Breast epithelium (tissue), 4 donors: ENCODE data around the gene RTCA. TPM values are rescaled to one million over a fixed set of nuclear protein-coding genes. Genes with fewer than 3 reads are reported as not detected.
"Not testable (repeated sequence)": the region's sequence is repeated elsewhere in the genome, so short reads cannot be mapped to it uniquely, and the experiment has no call there.

ENCODE experiments used
- DNase-seq, 2 donors: peaks; one replicate each; pipeline ENCODE4 v3.0.0-alpha.2; 2019; ENCODE audit warnings: low spot score in 2 of 2
- H3K27ac ChIP-seq, 2 donors: fragments of 200-600 bp; sonication (generic) in 1 of 2; one replicate each; pipeline ENCODE4 v1.5.1; 2016 to 2019; ENCODE audit warnings: mild to moderate bottlenecking in 1 of 2
- H3K27me3 ChIP-seq, 2 donors: fragments of 200-600 bp; sonication (generic) in 1 of 2; one replicate each; pipeline versions ENCODE4 v1.5.1 to v1.6.0; 2017 to 2019; ENCODE audit warnings: control low read depth in 1 of 2, mild to moderate bottlenecking in 1 of 2
- H3K36me3 ChIP-seq: fragments of 200-600 bp; one replicate; pipeline ENCODE4 v1.5.1; 2019
- H3K4me1 ChIP-seq, 2 donors: fragments of 200-600 bp; sonication (generic); one replicate each; pipeline ENCODE4 v1.5.1; 2016 to 2019; ENCODE audit warnings: control low read depth in 1 of 2
- H3K4me3 ChIP-seq, 3 donors: fragments of 200-600 bp; sonication (generic); 1 replicate in 2 of 3; 2 replicates in 1 of 3; pipeline ENCODE4 v1.5.1; 2016 to 2019; ENCODE audit warnings: mild to moderate bottlenecking in 3 of 3, moderate library complexity in 2 of 3
- H3K9me3 ChIP-seq, 2 donors: fragments of 200-600 bp; sonication (generic) in 1 of 2; one replicate each; pipeline ENCODE4 v1.5.1; 2016 to 2019; ENCODE audit warnings: control low read depth in 1 of 2
- CTCF ChIP-seq, 3 donors: fragments of 450-650 bp; IDR thresholded peaks; one replicate each; pipeline ENCODE4 v1.5.1; 2016 to 2017; ENCODE audit warnings: antibody characterized with exemption in 3 of 3, mild to moderate bottlenecking in 3 of 3, moderate library complexity in 3 of 3
- POLR2A ChIP-seq: fragments of 450-650 bp; IDR thresholded peaks from one replicate; pipeline ENCODE4 v1.6.1; 2016; ENCODE audit warnings: antibody characterized with exemption, mild to moderate bottlenecking, moderate library complexity
- POLR2AphosphoS5 ChIP-seq, 3 donors: sonication (generic); formaldehyde crosslinking; IDR thresholded peaks; one replicate each; pipeline ENCODE4 v1.6.1; 2017; ENCODE audit warnings: antibody characterized with exemption in 3 of 3
- intact Hi-C: fragments of 100-400 bp; cut with DNase I; formaldehyde crosslinking; loops from one replicate; pipeline ENCODE4 v1.15.1; 2023; ENCODE audit warnings: low total_unique reads
- total RNA-seq, 3 donors: library from RNA; depleted of rRNA; stranded (reverse); fragments of >200 nt; gene quantifications; one replicate each; pipeline ENCODE4 v1.1.0, GENCODE V29; 2016

RTCA gene
- total RNA-seq, 3 donors from 2014 or later: 17.0 to 22.6 (median 22.2) TPM

DNA sequence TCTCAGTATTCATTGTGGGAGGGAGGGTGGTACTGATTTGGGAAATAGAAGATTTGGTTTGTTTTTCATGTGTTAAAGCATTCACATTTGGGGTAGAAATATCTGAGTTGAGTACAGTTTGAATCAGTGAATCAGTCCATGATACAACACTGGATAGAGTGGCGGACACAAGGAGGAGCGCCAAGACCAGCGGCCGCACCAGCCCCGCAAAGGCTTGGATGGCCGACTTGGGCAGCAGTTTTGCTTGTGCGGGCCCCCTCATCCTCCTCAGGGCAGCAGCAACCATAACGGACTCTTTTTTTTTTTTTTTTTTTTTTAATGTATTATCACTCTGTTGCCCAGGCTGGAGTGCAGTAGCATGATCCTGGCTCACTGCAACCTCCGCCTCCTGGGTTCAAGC lies 66.3 kb downstream of the RTCA start:
- TF ChIP-seq CTCF (IDR thresholded peaks at IDR 0.05) (no peak), POLR2AphosphoS5 (IDR thresholded peaks at IDR 0.05) (no peak), POLR2A (no peak)
- no peaks in the 10 kb centered on the region for H3K27me3 ChIP-seq
- H3K36me3 ChIP-seq: no peaks in the 10 kb centered on the region
- intact Hi-C loops: no loop called here
- DNase-seq: no peak
- H3K4me3 ChIP-seq: no peak overlapping the region
- H3K9me3 ChIP-seq: no peaks in the 10 kb centered on the region
- H3K4me1 ChIP-seq: no peaks in the 10 kb centered on the region
- no peak overlapping the region for H3K27ac ChIP-seq

DNA sequence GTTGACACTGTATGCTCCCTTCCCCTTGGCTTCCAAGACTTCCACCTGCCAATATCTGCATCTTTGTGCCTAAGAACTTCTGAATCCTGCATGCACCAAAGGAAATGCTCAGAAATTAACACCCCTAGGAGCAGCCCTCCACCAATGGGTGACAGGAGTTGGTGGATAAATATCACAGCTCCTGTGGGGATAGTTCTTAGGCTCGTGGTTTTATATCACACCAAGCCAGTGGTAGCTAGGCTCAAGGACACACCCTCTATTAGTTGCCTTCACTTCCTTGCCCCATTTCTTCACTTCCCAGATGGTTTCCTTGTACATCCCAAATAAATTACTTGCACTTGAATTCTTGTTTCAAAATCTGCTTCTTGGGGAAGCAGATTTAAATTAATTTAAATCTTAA lies 69.4 kb downstream of the RTCA start:
- no peaks in the 10 kb centered on the region for H3K27me3 ChIP-seq

DNA sequence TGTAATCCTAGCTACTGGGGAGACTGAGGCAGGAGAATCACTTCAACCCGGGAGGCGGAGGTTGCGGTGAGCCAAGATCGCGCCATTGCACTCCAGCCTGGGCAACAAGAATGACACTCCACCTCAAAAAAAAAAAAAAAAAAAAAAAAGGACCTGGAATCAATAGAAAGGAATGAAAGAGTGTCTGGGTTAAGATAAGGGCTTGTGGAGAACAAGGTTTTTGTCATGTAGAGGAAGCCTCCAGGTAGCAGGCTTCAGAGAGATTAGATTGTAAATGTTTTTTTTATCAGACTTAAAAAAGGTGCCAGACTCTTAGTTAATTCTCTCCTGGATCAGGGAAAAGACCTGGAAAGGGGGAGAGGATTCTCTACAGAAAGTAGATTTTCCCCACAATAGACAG lies 71.9 kb downstream of the RTCA start:
- H3K9me3 ChIP-seq, H3K27ac ChIP-seq, H3K4me1 ChIP-seq, H3K27me3 ChIP-seq, H3K4me3 ChIP-seq, DNase-seq, H3K36me3 ChIP-seq, intact Hi-C loops: not testable (repeated sequence)

More for the DNA sequence above, 69.4 kb downstream of the RTCA start:
- no peaks in the 10 kb centered on the region for H3K4me1 ChIP-seq
- H3K4me3 ChIP-seq: no peak overlapping the region
- no peaks in the 10 kb centered on the region for H3K36me3 ChIP-seq
- H3K9me3 ChIP-seq: no peaks in the 10 kb centered on the region
- H3K27ac ChIP-seq: no peak overlapping the region
- intact Hi-C loops: no loop called here
- TF ChIP-seq POLR2A (no peak), POLR2AphosphoS5 (IDR thresholded peaks at IDR 0.05) (no peak), CTCF (IDR thresholded peaks at IDR 0.05) (no peak)
- no peak for DNase-seq

DNA sequence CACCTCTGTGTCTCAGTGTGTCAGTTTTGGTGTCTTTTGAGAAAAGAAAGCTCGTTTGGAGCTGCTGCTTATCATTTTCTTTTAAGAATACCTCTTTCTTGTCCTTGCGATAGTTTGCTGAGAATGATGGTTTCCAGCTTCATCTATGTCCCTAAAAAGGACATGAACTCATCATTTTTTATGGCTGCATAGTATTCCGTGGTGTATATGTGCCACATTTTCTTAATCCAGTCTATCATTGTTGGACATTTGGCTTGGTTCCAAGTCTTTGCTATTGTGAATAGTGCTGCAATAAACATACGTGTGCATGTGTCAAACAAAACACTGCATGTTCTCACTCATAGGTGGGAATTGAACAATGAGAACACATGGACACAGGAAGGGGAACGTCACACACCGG lies 73.7 kb downstream of the RTCA start:
- not testable (repeated sequence) for H3K4me3 ChIP-seq, H3K9me3 ChIP-seq, DNase-seq, H3K36me3 ChIP-seq, H3K27ac ChIP-seq, H3K27me3 ChIP-seq, H3K4me1 ChIP-seq
- intact Hi-C loops: loop anchor here (5.0 kb wide), 1 partner anchor 1202 kb away; no protein-coding TSS in a partner anchor

- Histone ChIP-seq H3K9me3 (no peaks in the 10 kb centered on the region), H3K36me3 (no peaks in the 10 kb centered on the region), H3K4me1 (no peaks in the 10 kb centered on the region), H3K27me3 (no peaks in the 10 kb centered on the region), H3K4me3 (no peak overlapping the region), H3K27ac (no peak overlapping the region)
- TF ChIP-seq POLR2A: no peak
- TF ChIP-seq CTCF (IDR thresholded peaks at IDR 0.05): no peak
- TF ChIP-seq POLR2AphosphoS5 (IDR thresholded peaks at IDR 0.05): no peak
- no peak for DNase-seq
- intact Hi-C loops: loop anchor here (5.0 kb wide), 1 partner anchor 1203 kb away; no protein-coding TSS in a partner anchor
These were observed 74.5 kb downstream of the RTCA start for GRCh38 chr1:100340494-100340893.

DNA sequence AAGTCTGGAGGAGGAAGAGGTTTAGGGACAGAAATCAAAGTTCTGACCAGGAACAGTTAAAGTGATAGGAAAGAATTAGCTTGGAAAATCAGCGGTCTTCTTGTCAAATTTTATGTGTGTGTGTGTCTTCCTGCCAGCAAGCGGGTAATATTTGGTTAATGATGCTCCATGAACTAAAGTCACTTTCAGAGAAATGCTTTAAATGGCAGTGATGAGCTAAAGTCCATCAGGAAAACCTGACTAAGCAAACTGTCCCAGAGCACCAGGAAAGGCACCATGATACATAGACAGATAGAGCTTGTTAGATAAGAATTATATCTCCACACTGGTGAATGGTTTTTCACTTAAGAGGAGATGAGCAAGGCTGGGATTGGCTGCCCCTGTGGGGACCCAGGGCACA lies 76.3 kb downstream of the RTCA start:
- no peaks in the 10 kb centered on the region for H3K36me3 ChIP-seq
- TF ChIP-seq POLR2A (no peak), POLR2AphosphoS5 (IDR thresholded peaks at IDR 0.05) (no peak), CTCF (IDR thresholded peaks at IDR 0.05) (no peak)
- no peaks in the 10 kb centered on the region for H3K9me3 ChIP-seq
- intact Hi-C loops: loop anchor here (5.0 kb wide), 1 partner anchor 1205 kb away; no protein-coding TSS in a partner anchor
- no peak for DNase-seq
- H3K4me3 ChIP-seq: no peak overlapping the region
- H3K27me3 ChIP-seq: no peaks in the 10 kb centered on the region
- no peak overlapping the region for H3K27ac ChIP-seq
- H3K4me1 ChIP-seq: no peaks in the 10 kb centered on the region

Other genes starting within 250 kb of the RTCA start
- 1 to 10 TPM; 2.7 to 7.2 (median 3.6) TPM for gene SASS6, start 133.3 kb upstream of the RTCA start, total RNA-seq
- gene TRMT13, start 133.1 kb upstream of the RTCA start, total RNA-seq: 10 to 100 TPM; 16.0 to 36.1 (median 21.0) TPM
- 1 to 10 TPM; 1.3 to 2.5 (median 1.9) TPM for gene LRRC39, start 88.0 kb upstream of the RTCA start, total RNA-seq
- gene DBT, start 16.4 kb upstream of the RTCA start, total RNA-seq: 10 to 100 TPM in 1 of 3 donors, 1 to 10 TPM in 2; 6.9 to 11.0 (median 9.1) TPM
- 10 to 100 TPM; 16.5 to 49.3 (median 33.1) TPM for gene CDC14A, start 86.3 kb downstream of the RTCA start, total RNA-seq